Activated naive CD4-positive, alpha-beta T cell treated with anti-CD3 and anti-CD28 coated beads for 36 hours (primary cell): ENCODE results near the gene C5orf15. TPM values are rescaled to one million over a fixed set of nuclear protein-coding genes. Genes with fewer than 3 reads are reported as not detected.
A peak's percentile ranks its signal among the peaks of the same experiment; 100 is the strongest.

Source experiments
- CTCF ChIA-PET: fragments of 350-600 bp; sonication (Branson Sonifier 250); formaldehyde crosslinking; loops from one replicate; lab custom pipeline; 2021; ENCODE audit warnings: antibody characterized with exemption; lab: Charles Lee
- DNase-seq: peaks from one replicate; pipeline ENCODE4 v3.0.0-alpha.2; 2020
- H3K27ac Mint-ChIP-seq: one replicate; pipeline ENCODE4 v1.8.0; 2021; ENCODE audit warnings: mild to moderate bottlenecking, mixed read lengths
- H3K27me3 Mint-ChIP-seq: one replicate; pipeline ENCODE4 v1.8.0; 2021; ENCODE audit warnings: low read depth, mixed read lengths
- H3K36me3 Mint-ChIP-seq: one replicate; pipeline ENCODE4 v1.8.0; 2021; ENCODE audit warnings: low read depth, mixed read lengths
- H3K4me1 Mint-ChIP-seq: one replicate; pipeline ENCODE4 v1.8.0; 2021; ENCODE audit warnings: low read depth, mixed read lengths
- H3K4me3 Mint-ChIP-seq: one replicate; pipeline ENCODE4 v1.8.0; 2021; ENCODE audit warnings: mild to moderate bottlenecking, moderate library complexity, mixed read lengths
- H3K9me3 Mint-ChIP-seq: one replicate; pipeline ENCODE4 v1.8.0; 2021; ENCODE audit warnings: mixed read lengths
- intact Hi-C: fragments of 100-400 bp; cut with micrococcal nuclease; formaldehyde crosslinking; loops from one replicate; pipeline ENCODE4 v1.15.1; 2023
- total RNA-seq, 2 experiments: library from RNA; stranded (reverse); gene quantifications; one replicate each; pipeline ENCODE4 v1.2.3, GENCODE V29; 2021

Gene C5orf15
- 10 to 100 TPM; 18.1 to 18.6 TPM for total RNA-seq

DNA sequence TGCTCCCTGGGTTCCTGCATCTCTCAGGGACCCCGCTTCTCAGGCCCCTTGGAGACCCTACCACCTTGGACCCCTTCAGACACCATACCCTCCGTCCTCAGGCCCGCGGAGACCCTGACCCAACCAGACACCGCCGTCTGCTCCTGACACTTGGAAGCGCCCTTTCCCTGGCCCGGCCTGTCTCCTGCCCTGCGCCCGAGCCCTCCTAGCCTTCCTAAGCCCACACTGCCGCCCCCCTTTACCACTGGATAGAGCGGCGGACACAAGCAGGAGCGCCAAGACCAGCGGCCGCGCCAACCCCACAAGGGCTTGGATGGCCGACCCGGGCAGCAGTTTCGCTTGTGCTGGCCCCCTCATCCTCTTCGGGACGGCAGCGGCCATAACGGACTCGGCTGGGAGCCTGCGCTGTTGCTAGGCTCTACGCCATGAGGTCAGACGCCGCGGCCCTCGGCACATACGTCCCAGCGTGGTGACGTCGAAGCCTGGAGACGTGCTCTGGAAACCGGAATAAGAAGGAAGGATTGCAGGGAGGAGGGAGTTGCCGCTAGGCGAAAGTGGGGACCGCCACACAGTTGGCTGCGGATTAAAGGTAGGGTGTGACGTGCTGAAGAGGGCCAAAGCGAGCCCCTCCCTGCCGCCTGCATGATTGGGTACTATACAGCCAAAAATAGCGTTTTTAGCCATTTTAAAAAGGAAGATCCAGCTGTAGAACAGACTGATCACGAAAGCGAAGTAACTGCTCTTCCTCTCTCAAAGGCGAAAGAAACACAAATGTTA is at the start of gene C5orf15:
Gene C5orf15 (minus strand): TSS at position 422 of the 777 bp plus-strand sequence. CDS start 41 bp downstream, at position 381.
- peak; percentile 96 for DNase-seq
- peaks cover 4% of the 10 kb centered on the region for H3K9me3 Mint-ChIP-seq
- peaks cover 45% of the 10 kb centered on the region for H3K4me1 Mint-ChIP-seq
- peaks cover 25% of the 10 kb centered on the region for H3K36me3 Mint-ChIP-seq
- CTCF ChIA-PET = no interaction called here
- H3K27me3 Mint-ChIP-seq = no peaks in the 10 kb centered on the region
- H3K4me3 Mint-ChIP-seq = peak within 1 kb of the TSS; percentile 96
- H3K27ac Mint-ChIP-seq = peak within 1 kb of the TSS; percentile 93
- intact Hi-C loops = loop anchor here (1.0 kb wide), 6 partner anchors 9 to 479 kb away; no protein-coding TSS in a partner anchor

DNA sequence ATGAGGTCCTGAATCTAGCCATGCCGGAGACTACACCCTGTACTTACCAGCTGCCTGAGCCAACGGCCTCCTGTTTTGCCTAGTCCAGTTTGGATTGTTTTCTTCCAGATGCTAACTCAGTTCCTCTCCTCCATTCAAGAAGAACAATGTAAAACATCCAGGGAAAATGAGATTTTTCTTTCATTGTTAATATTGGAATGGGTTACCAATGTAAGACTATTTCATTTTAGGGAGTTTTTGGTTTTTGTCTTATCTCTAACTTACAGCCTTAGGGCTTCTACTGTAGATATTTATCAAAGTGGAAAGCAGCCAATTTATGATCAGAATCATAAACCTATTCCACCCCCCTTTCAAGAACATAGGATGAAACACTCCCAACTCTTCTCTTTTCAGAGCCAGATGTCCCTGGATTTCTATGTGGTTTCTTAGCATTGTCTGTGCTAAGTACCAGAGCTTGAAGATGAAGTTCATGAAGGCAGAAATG is 39.9 kb upstream of the C5orf15 start:
- Mint-ChIP-seq H3K4me3 (no peak overlapping the region), H3K4me1 (peaks cover 11% of the 10 kb centered on the region), H3K27ac (no peak overlapping the region), H3K9me3 (no peaks in the 10 kb centered on the region), H3K27me3 (no peaks in the 10 kb centered on the region), H3K36me3 (peaks cover 7% of the 10 kb centered on the region)
- CTCF ChIA-PET = no interaction called here
- no peak for DNase-seq
- intact Hi-C loops = loop anchor here (10.0 kb wide), 1 partner anchor 726 kb away; the partner anchor contains the start of gene CAMLG

- DNase-seq = no peak
- Mint-ChIP-seq H3K27me3 (no peaks in the 10 kb centered on the region), H3K36me3 (peaks cover 13% of the 10 kb centered on the region), H3K9me3 (no peaks in the 10 kb centered on the region), H3K27ac (no peak overlapping the region), H3K4me1 (peaks cover 16% of the 10 kb centered on the region), H3K4me3 (no peak overlapping the region)
- intact Hi-C loops = loop anchor here (10.0 kb wide), 1 partner anchor 727 kb away; the partner anchor contains the start of gene CAMLG
- CTCF ChIA-PET = interaction anchor here (1.3 kb wide), 1 partner anchor 32 kb away, joined by 9 read pairs; no protein-coding TSS in a partner anchor
These were observed 39.3 kb upstream of the C5orf15 start for GRCh38 chr5:134007581-134008265.

- CTCF ChIA-PET = interaction anchor here (0.5 to 1.6 kb wide), 2 partner anchors 20 to 45 kb away, joined by 4 to 5 read pairs; no protein-coding TSS in a partner anchor
- Mint-ChIP-seq H3K27ac (no peak overlapping the region), H3K4me1 (peaks cover 30% of the 10 kb centered on the region), H3K9me3 (no peaks in the 10 kb centered on the region), H3K36me3 (peaks cover 23% of the 10 kb centered on the region), H3K4me3 (peak overlapping the region; percentile 87), H3K27me3 (no peaks in the 10 kb centered on the region)
- intact Hi-C loops = loop anchor here (10.0 kb wide), 1 partner anchor 729 kb away; the partner anchor contains the start of gene CAMLG
- DNase-seq = no peak
These were observed 37.7 kb upstream of the C5orf15 start for GRCh38 chr5:134006115-134006514.

- Mint-ChIP-seq H3K4me3 (peak overlapping the region; percentile 87), H3K36me3 (peaks cover 27% of the 10 kb centered on the region), H3K9me3 (no peaks in the 10 kb centered on the region), H3K27me3 (no peaks in the 10 kb centered on the region), H3K27ac (peak overlapping the region; percentile 78), H3K4me1 (peaks cover 34% of the 10 kb centered on the region)
- DNase-seq = no peak
- CTCF ChIA-PET = interaction anchor here (0.6 to 1.6 kb wide), 4 partner anchors 21 to 77 kb away, joined by 3 to 6 read pairs (median 5); no protein-coding TSS in a partner anchor
- intact Hi-C loops = loop anchor here (1.0 to 10.0 kb wide), 3 partner anchors 34 to 729 kb away; partner anchors contain the start of gene CAMLG
These were observed 37.1 kb upstream of the C5orf15 start for GRCh38 chr5:134005417-134006061.

GRCh38 chr5:134004626-134005416 is 36.4 kb upstream of the C5orf15 start, which contains the start of gene VDAC1:
TSS of gene VDAC1 (minus strand) at chr5:134004975. CDS start at chr5:133993012, 11,963 bp downstream.
- H3K36me3 Mint-ChIP-seq = peaks cover 31% of the 10 kb centered on the region
- CTCF ChIA-PET = interaction anchor here (0.5 to 2.0 kb wide), 6 partner anchors 21 to 76 kb away, joined by 3 to 7 read pairs (median 5); no protein-coding TSS in a partner anchor
- H3K4me3 Mint-ChIP-seq = peak within 1 kb of the TSS; percentile 89
- peak within 1 kb of the TSS; percentile 95 for H3K27ac Mint-ChIP-seq
- peak; percentile 79 for DNase-seq
- no peaks in the 10 kb centered on the region for H3K27me3 Mint-ChIP-seq
- no peaks in the 10 kb centered on the region for H3K9me3 Mint-ChIP-seq
- H3K4me1 Mint-ChIP-seq = peaks cover 41% of the 10 kb centered on the region
- intact Hi-C loops = loop anchor here (1.0 to 10.0 kb wide), 4 partner anchors 34 to 730 kb away; partner anchors contain the start of genes CAMLG and PPP2CA

DNA sequence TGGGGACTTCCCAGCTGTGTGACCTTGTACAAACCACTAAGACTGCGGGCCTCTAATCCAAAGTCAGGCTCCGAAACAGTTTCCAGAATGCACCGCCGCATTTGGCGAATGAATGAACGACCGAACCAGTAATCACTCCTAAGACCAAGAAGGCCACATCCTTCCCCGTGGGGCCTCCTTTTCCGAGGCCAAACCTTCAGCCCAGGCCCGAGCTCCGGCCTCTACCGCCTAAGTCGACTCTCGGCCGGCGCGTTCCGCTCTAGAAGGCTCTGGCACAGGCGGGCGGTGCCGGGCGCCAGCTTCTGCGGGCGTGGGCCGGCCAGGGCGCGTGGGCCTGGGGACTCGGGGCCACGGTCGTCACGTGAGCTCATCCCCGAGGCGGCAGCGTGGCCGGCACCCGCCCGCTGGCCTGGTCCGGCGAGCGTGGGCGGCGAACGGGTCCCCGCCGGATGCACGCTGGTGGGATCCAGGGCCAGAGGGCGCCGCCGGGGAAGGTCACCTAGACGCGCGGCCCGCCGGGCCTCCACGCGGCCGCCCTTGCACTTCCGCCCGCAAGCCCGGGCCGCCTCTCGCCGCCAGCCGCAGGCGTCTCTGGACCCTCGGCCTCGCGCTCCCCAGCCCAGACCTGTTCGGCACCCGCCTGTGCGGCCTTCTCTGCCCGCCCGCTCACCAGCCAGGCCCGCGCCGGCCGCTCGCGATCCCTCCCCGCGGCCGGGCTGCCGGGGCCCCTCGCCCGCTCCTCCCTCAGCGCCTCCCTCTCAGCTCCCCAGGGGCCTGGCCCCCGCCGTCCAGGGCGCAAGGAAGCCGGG is 35.6 kb upstream of the C5orf15 start:
- Mint-ChIP-seq H3K9me3 (no peaks in the 10 kb centered on the region), H3K4me3 (peak overlapping the region; percentile 89), H3K27me3 (no peaks in the 10 kb centered on the region), H3K4me1 (peaks cover 49% of the 10 kb centered on the region), H3K27ac (peak overlapping the region; percentile 95), H3K36me3 (peaks cover 35% of the 10 kb centered on the region)
- intact Hi-C loops = loop anchor here (1.0 to 10.0 kb wide), 5 partner anchors 36 to 731 kb away; partner anchors contain the start of genes C5orf15, CAMLG and PPP2CA
- CTCF ChIA-PET = interaction anchor here (0.5 to 2.0 kb wide), 5 partner anchors 22 to 227 kb away, joined by 3 to 7 read pairs (median 4); no protein-coding TSS in a partner anchor
- peak; percentile 63 for DNase-seq

- intact Hi-C loops = loop anchor here (1.0 to 10.0 kb wide), 3 partner anchors 35 to 732 kb away; partner anchors contain the start of genes C5orf15 and CAMLG
- Mint-ChIP-seq H3K4me1 (peaks cover 53% of the 10 kb centered on the region), H3K4me3 (peak overlapping the region; percentile 89), H3K27me3 (no peaks in the 10 kb centered on the region), H3K9me3 (no peaks in the 10 kb centered on the region), H3K27ac (peak overlapping the region; percentile 95), H3K36me3 (peaks cover 35% of the 10 kb centered on the region)
- peak; percentile 60 for DNase-seq
- CTCF ChIA-PET = interaction anchor here (1.1 to 2.0 kb wide), 2 partner anchors 26 to 36 kb away, joined by 4 to 7 read pairs; no protein-coding TSS in a partner anchor
These were observed 34.8 kb upstream of the C5orf15 start for GRCh38 chr5:134003064-134003816.

DNA sequence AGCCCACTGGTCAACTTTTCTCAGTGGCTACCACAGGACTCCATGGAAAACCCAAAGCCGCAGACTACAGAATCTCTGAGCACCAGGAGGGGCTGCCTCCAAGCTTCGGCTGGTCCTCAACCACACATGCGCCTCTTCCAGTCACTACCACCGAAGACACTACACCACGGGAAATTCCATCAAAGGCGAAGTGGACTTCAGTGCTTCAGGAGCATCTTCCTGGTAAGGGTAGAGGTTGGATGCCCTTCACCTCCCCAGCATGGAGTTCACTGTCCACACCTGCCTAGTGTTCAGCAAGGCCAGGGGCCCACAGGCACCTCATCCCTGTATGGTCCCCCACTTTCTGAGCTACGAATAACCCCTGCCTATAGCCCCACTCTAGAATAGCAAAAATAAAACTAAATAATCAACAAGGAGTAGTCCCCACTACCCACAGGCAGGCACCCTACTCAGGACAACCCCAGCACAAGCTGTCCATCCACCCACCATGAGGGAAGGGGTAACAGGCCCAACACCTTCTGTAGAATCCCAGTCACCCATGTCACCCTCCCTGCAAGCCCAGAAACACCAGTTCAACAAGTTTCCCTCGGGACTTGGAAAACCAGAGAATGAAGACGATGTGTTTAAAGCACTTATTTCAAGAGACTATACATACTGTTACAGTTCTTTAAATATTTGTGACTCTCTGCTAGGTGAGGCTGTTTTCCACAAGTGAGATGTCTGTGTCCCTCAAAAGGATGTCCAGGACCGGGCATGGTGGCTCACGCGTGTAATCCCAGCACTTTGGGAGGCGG is 33.7 kb upstream of the C5orf15 start:
- CTCF ChIA-PET = no interaction called here
- Mint-ChIP-seq H3K27me3 (no peaks in the 10 kb centered on the region), H3K9me3 (no peaks in the 10 kb centered on the region), H3K36me3 (peaks cover 37% of the 10 kb centered on the region), H3K27ac (peak overlapping the region; percentile 57), H3K4me3 (peak overlapping the region; percentile 89), H3K4me1 (peaks cover 59% of the 10 kb centered on the region)
- DNase-seq = no peak
- intact Hi-C loops = loop anchor here (10.0 kb wide), 1 partner anchor 733 kb away; the partner anchor contains the start of gene CAMLG
